ENCODE results near the gene SPG7. TPM values are rescaled to one million over a fixed set of nuclear protein-coding genes. Genes with fewer than 3 reads are reported as not detected.

SPG7 gene
- polyA plus RNA-seq, 1 donor from 2014 or later: 216 TPM

- Histone ChIP-seq H3K27ac (ENCODE audit: low read length) (no peak overlapping the region), H3K4me2 (ENCODE audit: low read length) (no peak overlapping the region), H3K9ac (ENCODE audit: low read length) (no peak overlapping the region), H4K20me1 (ENCODE audit: insufficient read depth) (no peaks in the 10 kb centered on the region), H3K4me3 (ENCODE audit: low read length) (no peak overlapping the region), H3K9me2 (ENCODE audit: insufficient read depth, low read length) (no peaks in the 10 kb centered on the region), H3K79me2 (replicated peaks; ENCODE audit: insufficient read depth, low read length) (no peaks in the 10 kb centered on the region), H3F3A (ENCODE audit: insufficient read depth, low read length, poor library complexity, severe bottlenecking) (no peaks in the 10 kb centered on the region), H3K9me3 (ENCODE audit: low read length) (no peaks in the 10 kb centered on the region), H3K27me3 (ENCODE audit: insufficient read depth, low read depth, low read length) (no peaks in the 10 kb centered on the region), H2AFZ (ENCODE audit: low read depth, low read length) (no peak overlapping the region), H3K36me3 (ENCODE audit: insufficient read depth, low read length) (no peaks in the 10 kb centered on the region)
- no peak for TF ChIP-seq MXI1 (conservative IDR thresholded peaks at IDR 0.05; ENCODE audit: poor library complexity, severe bottlenecking)
- TF ChIP-seq RAD21 (conservative IDR thresholded peaks at IDR 0.05): no peak
- no peak for TF ChIP-seq TAF1 (IDR thresholded peaks at IDR 0.05; ENCODE audit: low read depth)
- no peak for TF ChIP-seq EP300 (conservative IDR thresholded peaks at IDR 0.05; ENCODE audit: poor library complexity, severe bottlenecking)
- TF ChIP-seq, protein P1, sequence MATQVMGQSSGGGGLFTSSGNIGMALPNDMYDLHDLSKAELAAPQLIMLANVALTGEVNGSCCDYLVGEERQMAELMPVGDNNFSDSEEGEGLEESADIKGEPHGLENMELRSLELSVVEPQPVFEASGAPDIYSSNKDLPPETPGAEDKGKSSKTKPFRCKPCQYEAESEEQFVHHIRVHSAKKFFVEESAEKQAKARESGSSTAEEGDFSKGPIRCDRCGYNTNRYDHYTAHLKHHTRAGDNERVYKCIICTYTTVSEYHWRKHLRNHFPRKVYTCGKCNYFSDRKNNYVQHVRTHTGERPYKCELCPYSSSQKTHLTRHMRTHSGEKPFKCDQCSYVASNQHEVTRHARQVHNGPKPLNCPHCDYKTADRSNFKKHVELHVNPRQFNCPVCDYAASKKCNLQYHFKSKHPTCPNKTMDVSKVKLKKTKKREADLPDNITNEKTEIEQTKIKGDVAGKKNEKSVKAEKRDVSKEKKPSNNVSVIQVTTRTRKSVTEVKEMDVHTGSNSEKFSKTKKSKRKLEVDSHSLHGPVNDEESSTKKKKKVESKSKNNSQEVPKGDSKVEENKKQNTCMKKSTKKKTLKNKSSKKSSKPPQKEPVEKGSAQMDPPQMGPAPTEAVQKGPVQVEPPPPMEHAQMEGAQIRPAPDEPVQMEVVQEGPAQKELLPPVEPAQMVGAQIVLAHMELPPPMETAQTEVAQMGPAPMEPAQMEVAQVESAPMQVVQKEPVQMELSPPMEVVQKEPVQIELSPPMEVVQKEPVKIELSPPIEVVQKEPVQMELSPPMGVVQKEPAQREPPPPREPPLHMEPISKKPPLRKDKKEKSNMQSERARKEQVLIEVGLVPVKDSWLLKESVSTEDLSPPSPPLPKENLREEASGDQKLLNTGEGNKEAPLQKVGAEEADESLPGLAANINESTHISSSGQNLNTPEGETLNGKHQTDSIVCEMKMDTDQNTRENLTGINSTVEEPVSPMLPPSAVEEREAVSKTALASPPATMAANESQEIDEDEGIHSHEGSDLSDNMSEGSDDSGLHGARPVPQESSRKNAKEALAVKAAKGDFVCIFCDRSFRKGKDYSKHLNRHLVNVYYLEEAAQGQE (IDR thresholded peaks at IDR 0.05; ENCODE audit: borderline replicate concordance): no peak
- TF ChIP-seq EZH2 (IDR thresholded peaks at IDR 0.05; ENCODE audit: borderline replicate concordance, insufficient read depth, low read length, poor library complexity, severe bottlenecking): no peak
- TF ChIP-seq, protein P2, sequence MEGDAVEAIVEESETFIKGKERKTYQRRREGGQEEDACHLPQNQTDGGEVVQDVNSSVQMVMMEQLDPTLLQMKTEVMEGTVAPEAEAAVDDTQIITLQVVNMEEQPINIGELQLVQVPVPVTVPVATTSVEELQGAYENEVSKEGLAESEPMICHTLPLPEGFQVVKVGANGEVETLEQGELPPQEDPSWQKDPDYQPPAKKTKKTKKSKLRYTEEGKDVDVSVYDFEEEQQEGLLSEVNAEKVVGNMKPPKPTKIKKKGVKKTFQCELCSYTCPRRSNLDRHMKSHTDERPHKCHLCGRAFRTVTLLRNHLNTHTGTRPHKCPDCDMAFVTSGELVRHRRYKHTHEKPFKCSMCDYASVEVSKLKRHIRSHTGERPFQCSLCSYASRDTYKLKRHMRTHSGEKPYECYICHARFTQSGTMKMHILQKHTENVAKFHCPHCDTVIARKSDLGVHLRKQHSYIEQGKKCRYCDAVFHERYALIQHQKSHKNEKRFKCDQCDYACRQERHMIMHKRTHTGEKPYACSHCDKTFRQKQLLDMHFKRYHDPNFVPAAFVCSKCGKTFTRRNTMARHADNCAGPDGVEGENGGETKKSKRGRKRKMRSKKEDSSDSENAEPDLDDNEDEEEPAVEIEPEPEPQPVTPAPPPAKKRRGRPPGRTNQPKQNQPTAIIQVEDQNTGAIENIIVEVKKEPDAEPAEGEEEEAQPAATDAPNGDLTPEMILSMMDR (IDR thresholded peaks at IDR 0.05; ENCODE audit: poor library complexity, severe bottlenecking): no peak
- no peak for TF ChIP-seq POLR2AphosphoS5 (IDR thresholded peaks at IDR 0.05)
- no peak for TF ChIP-seq SMC3 (conservative IDR thresholded peaks at IDR 0.05; ENCODE audit: poor library complexity)
Observed at GRCh38 chr16:89588413-89589109, 80.4 kb downstream of the SPG7 start.

- Histone ChIP-seq H3F3A (ENCODE audit: insufficient read depth, low read length, poor library complexity, severe bottlenecking) (no peaks in the 10 kb centered on the region), H3K79me2 (replicated peaks; ENCODE audit: insufficient read depth, low read length) (no peaks in the 10 kb centered on the region), H3K9me2 (ENCODE audit: insufficient read depth, low read length) (no peaks in the 10 kb centered on the region), H3K4me2 (ENCODE audit: low read length) (no peak overlapping the region), H3K9ac (ENCODE audit: low read length) (no peak overlapping the region), H3K9me3 (ENCODE audit: low read length) (no peaks in the 10 kb centered on the region), H3K27ac (ENCODE audit: low read length) (no peak overlapping the region), H3K36me3 (ENCODE audit: insufficient read depth, low read length) (no peaks in the 10 kb centered on the region), H4K20me1 (ENCODE audit: insufficient read depth) (no peaks in the 10 kb centered on the region), H3K27me3 (ENCODE audit: insufficient read depth, low read depth, low read length) (no peaks in the 10 kb centered on the region), H2AFZ (ENCODE audit: low read depth, low read length) (no peak overlapping the region), H3K4me3 (ENCODE audit: low read length) (no peak overlapping the region)
- TF ChIP-seq EZH2 (IDR thresholded peaks at IDR 0.05; ENCODE audit: borderline replicate concordance, insufficient read depth, low read length, poor library complexity, severe bottlenecking): no peak
- TF ChIP-seq, protein P1 (IDR thresholded peaks at IDR 0.05; ENCODE audit: borderline replicate concordance): no peak
- TF ChIP-seq SMC3 (conservative IDR thresholded peaks at IDR 0.05; ENCODE audit: poor library complexity): no peak
- TF ChIP-seq TAF1 (IDR thresholded peaks at IDR 0.05; ENCODE audit: low read depth): no peak
- no peak for TF ChIP-seq MXI1 (conservative IDR thresholded peaks at IDR 0.05; ENCODE audit: poor library complexity, severe bottlenecking)
- TF ChIP-seq, protein P2 (IDR thresholded peaks at IDR 0.05; ENCODE audit: poor library complexity, severe bottlenecking): no peak
- TF ChIP-seq EP300 (conservative IDR thresholded peaks at IDR 0.05; ENCODE audit: poor library complexity, severe bottlenecking): no peak
- no peak for TF ChIP-seq RAD21 (conservative IDR thresholded peaks at IDR 0.05)
- TF ChIP-seq POLR2AphosphoS5 (IDR thresholded peaks at IDR 0.05): no peak
Observed at GRCh38 chr16:89589241-89589926, 81.2 kb downstream of the SPG7 start.

All from neural cell (in vitro differentiated cells).